Fibroblast of skin of left biceps (primary cell): Measurements from ENCODE around the gene RPS15.

Experiments
- DNase-seq, 2 experiments: peaks; one replicate each; pipeline ENCODE4 v3.0.0-alpha.2; 2013; ENCODE audit warnings: low read depth in 2 of 2

Gene RPS15

GRCh38 chr19:1483979-1484428, 45.8 kb downstream of the RPS15 start:
- DNase-seq = no peak

GRCh38 chr19:1486720-1487575, 48.8 kb downstream of the RPS15 start:
- DNase-seq = no peak

- DNase-seq = no peak
These were observed 49.5 kb downstream of the RPS15 start for GRCh38 chr19:1487576-1488281.

GRCh38 chr19:1488282-1488601, 50.0 kb downstream of the RPS15 start:
- DNase-seq = no peak

- no peak for DNase-seq
These were observed 51.5 kb downstream of the RPS15 start for GRCh38 chr19:1489463-1490310.
